GM21381 (cell line): Measurements from ENCODE around the gene MRPS2.

Experiments
- ATAC-seq: cut with Tn5 transposase; IDR thresholded peaks from one replicate; pipeline ENCODE4 v1.9.1; 2021; ENCODE audit warnings: mild to moderate bottlenecking, moderate library complexity; ENCODE audit not compliant: unreplicated experiment

The MRPS2 gene

GRCh38 chr9:135551456-135551855 lies 51.0 kb downstream of the MRPS2 start:
- ATAC-seq: no peak

GRCh38 chr9:135552021-135552697 lies 51.7 kb downstream of the MRPS2 start:
- no peak for ATAC-seq

- no peak for ATAC-seq
Observed at GRCh38 chr9:135552698-135553171, 52.3 kb downstream of the MRPS2 start.
